ENCODE results near the gene SUMO2.
"Not testable (repeated sequence)": the region's sequence is repeated elsewhere in the genome, so short reads cannot be mapped to it uniquely, and the experiment has no call there.

The SUMO2 gene

DNA sequence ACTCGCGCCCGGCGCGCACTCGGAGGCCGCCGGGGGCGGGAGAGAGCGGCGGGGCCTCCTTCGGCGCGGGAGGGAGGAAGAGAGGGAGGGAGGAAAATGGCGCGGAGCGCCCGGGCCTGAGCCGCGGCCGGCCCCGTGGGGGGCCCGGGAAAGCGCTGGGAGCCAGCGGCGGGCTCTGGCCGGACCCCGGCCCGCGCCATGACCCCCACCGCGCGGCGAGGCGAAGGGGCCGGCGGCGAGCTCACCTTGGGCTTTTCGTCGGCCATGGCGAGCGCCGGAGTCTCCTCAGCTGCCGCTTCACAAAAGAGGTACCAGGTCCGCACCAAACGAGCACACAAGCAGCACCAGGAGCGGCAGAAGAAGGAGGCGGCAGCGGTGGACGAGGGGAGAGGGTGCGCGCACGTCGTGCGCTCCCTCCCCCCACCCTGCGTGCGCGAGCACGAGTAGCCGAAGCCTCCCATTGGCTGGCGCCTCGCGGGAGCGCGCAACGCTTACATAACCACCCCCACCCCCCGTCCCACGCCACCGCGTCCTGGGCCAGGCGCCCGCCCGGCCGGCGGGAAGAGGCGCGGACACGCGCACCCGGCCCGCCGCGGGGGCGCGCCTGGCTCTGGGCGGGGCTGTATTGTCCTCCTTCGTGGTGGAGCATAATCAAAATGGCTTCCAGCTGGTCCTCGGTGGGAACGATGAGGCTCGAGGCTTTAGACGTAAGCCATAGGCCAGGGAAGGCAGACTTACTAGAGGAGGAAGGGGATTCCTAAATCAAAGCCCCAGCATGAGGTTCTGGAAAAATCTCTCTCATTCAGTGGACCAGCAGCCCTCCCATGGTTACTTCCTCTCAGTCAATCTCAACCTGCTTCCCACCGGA, at the start of gene SUMO2:
TSS of gene SUMO2 (minus strand) at position 391 of the 868 bp plus-strand sequence. CDS start at position 266, 125 bp downstream.
- DNase-seq (ENCODE audit: low read depth) = peak; percentile 97

- DNase-seq (ENCODE audit: low read depth) = no peak
These were observed 49.1 kb upstream of the SUMO2 start for GRCh38 chr17:75231741-75232464.

DNA sequence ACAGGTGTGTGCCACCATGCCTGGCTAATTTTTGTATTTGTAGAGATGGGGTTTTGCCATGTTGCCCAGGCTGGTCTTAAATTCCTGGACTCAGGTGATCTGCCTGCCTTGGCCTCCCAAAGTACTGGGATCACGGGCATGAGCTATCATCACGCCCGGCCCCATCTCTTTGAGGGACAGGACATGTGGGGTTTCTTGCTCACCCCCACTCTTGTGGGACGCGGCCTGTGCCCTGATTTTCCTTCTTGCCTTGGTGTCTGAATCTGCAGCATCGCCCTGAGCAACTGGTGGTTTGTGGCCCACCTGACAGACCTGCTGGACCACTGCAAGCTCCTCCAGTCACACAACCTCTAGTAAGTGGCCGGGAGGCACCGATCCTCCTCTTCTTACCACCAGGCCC, 48.3 kb upstream of the SUMO2 start:
- DNase-seq (ENCODE audit: low read depth) = no peak

- no peak for DNase-seq (ENCODE audit: low read depth)
These were observed 46.1 kb upstream of the SUMO2 start for GRCh38 chr17:75228847-75229246.

- no peak for DNase-seq (ENCODE audit: low read depth)
These were observed 45.5 kb upstream of the SUMO2 start for GRCh38 chr17:75228305-75228704.

DNA sequence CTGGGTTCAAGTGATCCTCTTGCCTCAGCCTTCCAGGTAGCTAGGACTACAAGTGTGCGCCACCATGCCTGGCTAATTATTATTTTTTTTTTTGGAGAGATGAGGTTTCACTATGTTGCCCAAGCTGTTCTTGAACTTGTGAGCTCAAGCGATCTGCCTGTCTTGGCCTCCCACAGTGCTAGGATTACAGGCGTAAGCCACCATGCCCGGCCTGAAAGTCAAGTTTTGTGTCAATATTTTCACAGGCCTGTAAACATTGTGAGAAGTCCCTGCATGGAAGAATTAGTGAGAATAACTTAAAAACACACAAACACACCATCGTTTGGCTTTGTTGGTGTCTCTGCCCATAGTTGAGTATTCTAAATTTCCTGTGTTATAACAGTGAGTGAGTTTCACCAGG, 45.0 kb upstream of the SUMO2 start:
- DNase-seq (ENCODE audit: low read depth) = no peak

- no peak for DNase-seq (ENCODE audit: low read depth)
These were observed 42.3 kb upstream of the SUMO2 start for GRCh38 chr17:75225016-75225415.

DNA sequence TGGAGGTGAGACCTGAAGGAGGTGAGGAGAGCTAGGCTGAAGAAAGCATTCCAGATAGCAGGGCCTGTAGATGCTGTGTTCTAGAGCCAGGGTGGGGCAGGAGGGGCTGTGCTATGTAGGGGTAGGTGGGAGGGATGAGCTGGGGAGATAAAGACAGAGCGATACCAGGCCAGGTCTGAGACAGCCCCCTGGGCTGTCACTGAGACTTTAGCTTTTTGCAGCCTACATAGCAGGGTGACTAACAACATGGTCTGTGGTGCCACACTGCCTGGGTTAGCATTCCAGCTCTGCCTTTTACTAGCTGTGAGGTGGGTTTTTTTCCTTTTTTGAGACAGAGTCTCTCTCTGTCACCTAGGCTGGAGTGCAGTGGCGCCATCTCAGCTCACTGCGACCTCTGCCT, 37.1 kb upstream of the SUMO2 start:
- DNase-seq (ENCODE audit: low read depth) = no peak

- no peak for DNase-seq (ENCODE audit: low read depth)
These were observed 35.4 kb upstream of the SUMO2 start for GRCh38 chr17:75218131-75218530.

GRCh38 chr17:75209061-75209460, 26.3 kb upstream of the SUMO2 start:
- no peak for DNase-seq (ENCODE audit: low read depth)

- DNase-seq (ENCODE audit: low read depth) = no peak
These were observed 25.4 kb upstream of the SUMO2 start for GRCh38 chr17:75208161-75208560.

GRCh38 chr17:75207760-75208159, 25.0 kb upstream of the SUMO2 start:
- DNase-seq (ENCODE audit: low read depth) = no peak

DNA sequence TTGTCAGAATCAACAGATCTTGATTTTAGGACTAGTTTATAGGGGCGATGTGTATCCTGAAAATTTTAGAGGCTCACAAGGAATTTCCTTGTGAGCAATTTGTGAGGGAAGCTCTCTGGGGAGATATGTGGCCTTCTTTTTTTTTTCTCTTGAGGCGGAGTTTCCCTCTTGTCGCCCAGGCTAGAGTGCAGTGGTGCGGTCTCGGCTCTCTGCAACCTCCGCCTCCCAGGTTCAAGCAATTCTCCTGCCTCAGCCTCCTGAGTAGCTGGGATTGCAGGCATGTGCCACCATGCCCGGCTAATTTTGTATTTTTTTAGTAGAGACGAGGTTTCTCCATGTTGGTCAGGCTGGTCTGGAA, 24.3 kb upstream of the SUMO2 start:
- not testable (repeated sequence) for DNase-seq (ENCODE audit: low read depth)

DNA sequence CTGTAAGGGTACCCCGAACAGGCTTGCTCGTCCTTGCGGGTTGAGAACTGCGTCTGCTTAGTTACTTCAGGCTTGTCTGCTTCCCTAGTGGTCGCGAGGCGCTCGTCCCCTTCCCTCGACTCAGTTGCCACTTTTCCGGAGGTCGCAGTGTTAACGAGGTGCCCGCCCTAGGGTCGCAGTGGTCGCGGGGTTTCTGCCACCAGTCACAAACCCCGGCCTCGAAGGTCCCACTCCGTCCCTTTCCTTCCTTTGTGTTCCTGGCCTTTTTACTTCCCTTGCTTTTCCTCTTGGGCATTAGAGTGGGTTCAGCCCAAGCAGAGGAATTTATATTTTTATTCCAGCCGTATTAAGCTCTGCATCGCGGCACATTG, 23.0 kb upstream of the SUMO2 start:
- DNase-seq (ENCODE audit: low read depth) = no peak

DNA sequence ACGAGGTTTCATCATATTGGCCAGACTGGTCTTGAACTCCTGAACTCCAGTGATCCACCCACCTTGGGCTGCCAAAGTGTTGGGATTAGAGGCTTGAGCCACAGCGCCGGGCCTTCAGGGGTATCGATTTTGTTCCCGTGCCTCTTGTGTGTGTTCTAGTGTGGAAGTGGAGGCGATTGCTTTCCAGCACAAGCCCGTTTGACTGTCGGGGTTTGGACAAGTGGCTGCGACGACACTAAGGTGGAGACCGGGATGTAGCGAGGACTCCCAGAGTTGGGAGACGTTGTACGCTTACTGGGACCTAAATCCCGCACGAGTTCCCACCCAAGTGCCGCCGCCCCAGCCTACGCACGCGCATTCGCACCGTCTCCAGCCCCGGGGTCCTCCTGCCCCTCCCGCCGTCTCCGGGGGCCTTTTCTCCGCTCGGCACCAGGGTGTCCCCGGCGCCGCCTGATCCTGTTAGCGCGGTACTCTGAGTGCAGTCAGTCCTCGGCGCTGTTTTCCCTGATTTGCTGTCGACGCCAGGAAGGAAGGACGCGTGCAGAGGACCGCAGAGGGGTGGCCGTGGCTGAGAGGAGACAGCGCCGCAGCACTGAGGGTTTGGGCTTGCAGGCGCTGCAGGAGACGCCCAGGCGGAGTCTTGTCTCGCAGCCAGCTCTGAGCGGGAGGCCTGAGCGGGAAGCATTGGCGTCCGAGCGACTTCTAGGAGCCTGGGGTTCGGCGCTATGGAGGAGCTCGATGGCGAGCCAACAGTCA, 22.5 kb upstream of the SUMO2 start, which contains the start of gene NUP85:
TSS of gene NUP85 (plus strand) at position 643 of the 756 bp plus-strand sequence. CDS start at position 726, 83 bp downstream.
- peak; percentile 92 for DNase-seq (ENCODE audit: low read depth)

- DNase-seq (ENCODE audit: low read depth) = no peak
These were observed 17.3 kb upstream of the SUMO2 start for GRCh38 chr17:75199886-75200618.

GRCh38 chr17:75194879-75195278, 12.1 kb upstream of the SUMO2 start:
- DNase-seq (ENCODE audit: low read depth) = no peak

- DNase-seq (ENCODE audit: low read depth) = no peak
These were observed 8.8 kb upstream of the SUMO2 start for GRCh38 chr17:75191584-75191983.

GRCh38 chr17:75188614-75189013, 5.9 kb upstream of the SUMO2 start:
- DNase-seq (ENCODE audit: low read depth) = no peak

DNA sequence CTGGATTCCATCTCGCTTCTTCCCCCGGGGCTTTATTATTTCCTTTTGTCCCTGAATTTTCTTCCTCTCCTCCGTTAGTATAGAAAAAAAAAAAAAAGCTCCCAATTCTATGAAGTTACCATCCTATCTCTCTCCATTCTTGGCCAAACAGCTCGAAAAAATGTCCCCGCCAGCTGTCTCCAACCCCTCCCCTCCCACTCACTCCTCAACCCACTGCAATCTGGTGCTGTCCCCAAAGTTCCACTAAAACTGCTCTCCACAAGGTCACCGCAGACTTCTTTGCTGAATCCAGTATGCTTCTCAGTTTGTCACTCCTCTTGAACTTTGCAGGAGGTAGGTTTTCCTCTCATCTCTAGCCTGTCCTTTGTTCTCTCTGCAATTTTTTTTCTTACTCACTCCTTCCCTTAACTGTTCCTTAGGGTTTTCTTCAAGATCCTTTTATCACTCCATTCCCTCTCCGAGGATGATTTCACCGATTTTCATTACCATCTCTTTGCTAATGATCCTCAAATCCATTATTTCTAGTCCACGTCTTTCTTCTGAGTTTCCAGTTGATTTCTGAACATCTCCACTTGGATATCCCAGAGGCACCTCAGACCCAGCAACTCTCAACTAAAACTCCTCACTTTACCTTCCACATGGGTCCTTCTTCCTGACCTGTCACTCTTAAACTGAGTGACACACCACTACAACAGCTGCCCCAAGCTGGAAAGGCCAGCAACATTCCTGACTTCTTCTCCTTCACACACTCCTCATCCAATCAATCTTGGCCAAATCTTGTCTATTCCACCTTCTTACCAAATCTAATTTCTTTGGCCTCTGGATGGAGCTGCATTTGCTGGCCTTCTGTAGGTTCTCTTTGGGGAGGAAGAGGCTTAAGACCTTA, 1.5 kb upstream of the SUMO2 start:
- no peak for DNase-seq (ENCODE audit: low read depth)

GRCh38 chr17:75182319-75182568, 515 bp downstream of the SUMO2 start:
- DNase-seq (ENCODE audit: low read depth) = no peak
